Activated CD4-positive, alpha-beta T cell treated with anti-CD3 and anti-CD28 coated beads, Interleukin-2, amount 50 U/mL, for 4 hours (primary cell): ENCODE data around the gene DCD.

Experiments used
- DNase-seq, 2 experiments: peaks; one replicate each; pipeline ENCODE4 v3.0.0-alpha.2; 2020

The DCD gene

DNA sequence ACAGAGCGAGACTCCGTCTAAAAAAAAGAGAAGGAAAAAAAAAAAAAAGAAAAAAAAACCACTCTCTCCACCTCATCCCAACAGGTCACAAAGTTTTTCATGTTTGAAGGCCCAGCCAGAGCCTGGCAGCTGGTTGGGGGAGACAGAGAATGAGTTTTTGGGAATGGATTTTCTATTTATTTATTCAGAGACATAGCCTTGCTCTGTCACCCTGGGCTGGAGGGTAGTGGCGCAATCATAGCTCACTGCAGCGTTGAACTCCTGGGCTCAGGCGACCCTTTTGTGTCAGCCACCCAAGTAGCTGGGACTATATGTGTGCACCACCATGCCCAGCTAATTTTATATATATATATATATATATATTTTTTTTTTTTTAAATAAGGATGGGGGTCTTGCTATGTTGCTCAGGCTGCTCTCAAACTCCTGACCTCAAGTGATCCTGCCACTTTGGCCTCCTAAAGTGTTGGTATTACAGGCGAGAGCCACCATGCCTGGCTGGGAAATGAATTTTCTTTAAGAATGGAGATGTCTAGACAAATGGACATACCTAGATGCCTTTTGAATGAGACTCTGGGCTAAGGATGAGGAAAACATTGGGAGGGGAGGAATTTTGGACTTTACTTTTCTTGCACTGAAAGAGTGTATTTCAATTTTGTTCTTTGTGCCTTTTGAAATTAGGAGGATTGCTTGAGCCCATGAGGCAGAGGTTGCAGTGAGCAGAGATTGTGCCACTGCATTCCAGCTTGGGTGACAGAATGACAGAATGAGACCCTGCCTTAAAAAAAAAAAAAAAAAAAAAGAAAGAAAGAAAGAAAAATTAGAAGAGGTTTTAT lies 42.8 kb downstream of the DCD start:
- DNase-seq, result no peak

DNA sequence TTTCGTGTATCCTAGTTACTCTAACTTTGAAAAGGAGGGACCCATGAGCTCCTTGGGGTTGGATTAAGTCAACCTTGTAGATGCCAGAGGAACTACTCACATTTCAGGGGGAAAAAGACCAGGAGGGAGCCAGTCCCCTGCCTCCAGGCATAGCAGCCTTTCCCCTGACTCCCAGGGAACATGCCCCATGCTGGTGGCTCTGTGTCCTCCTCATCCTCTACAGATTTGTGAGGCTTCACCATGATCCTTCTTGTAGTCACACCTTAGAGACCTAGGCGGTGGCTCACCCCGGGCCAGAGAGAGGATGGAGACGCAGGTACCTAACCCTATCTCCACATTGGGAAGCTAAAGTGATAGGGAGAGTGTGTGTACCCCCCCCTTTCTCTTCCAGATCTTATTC lies 43.7 kb downstream of the DCD start:
- no peak for DNase-seq

DNA sequence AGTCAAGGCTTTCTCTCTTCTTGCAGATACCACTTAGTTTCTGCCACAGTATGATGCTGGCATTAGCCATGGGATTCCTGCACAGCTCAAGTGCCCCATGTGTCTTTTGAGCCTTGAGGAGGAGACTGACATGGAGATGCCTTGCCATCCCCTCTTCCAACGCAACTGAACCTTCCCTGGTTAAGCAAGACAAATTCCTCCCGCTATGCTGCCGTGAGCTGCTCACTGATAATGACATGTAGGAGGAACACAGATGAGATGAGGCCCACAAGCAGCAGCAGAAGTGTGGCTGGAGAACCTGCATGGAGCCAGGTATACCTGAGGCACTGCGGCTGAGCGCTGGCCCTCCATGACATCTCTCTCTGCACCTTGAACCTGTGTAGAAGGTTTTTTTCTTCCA lies 44.3 kb downstream of the DCD start:
- DNase-seq, result no peak

DNA sequence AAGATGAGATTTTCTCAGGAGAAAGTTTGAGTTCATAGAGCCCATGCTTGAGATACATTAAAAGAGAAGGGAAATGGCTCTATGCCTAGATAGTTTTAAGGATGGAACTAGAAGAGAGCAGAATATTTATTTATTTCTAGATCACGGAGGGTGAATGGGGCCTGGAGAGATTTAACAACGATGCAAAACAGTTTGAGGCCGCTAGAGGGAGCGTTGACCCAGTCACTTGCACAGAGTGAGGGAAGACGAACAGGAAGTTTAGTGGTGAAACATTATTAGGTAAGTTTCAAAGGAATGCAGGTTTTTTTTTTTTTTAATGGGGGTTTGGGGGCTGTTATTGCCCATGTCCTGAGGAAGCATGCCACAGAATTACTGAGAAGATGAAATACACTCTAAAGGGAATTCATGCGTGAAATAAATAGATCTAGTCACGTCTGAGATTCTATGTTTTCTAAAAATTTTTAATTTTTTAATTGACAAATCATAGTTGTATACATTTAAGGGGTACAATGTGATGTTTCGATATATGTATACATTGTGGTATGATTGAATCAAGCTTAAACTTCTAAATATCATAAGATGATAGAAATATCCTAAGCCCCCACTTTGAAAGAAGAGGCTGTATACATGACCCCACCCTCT lies 44.9 kb downstream of the DCD start:
- peak; percentile 54 to 57 for DNase-seq

DNA sequence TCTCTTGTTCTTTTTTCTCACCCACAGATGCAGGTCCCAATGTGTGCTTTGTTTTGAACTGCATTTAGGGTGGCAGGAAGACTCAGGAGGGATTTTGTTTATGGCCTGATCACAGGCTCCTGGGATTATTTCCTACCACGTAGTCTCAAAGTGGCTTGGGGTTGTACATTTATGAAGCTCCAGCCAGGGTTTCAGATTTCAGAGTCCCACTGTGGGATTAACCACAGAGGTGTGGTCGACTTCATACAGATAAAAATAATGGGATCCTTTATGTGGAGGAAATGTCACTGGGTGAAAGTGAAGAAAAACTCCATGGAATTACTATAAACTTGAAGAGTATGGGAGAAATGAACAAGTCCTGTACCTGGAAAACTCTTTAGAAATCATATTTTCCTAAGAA lies 45.5 kb downstream of the DCD start:
- DNase-seq, result no peak

DNA sequence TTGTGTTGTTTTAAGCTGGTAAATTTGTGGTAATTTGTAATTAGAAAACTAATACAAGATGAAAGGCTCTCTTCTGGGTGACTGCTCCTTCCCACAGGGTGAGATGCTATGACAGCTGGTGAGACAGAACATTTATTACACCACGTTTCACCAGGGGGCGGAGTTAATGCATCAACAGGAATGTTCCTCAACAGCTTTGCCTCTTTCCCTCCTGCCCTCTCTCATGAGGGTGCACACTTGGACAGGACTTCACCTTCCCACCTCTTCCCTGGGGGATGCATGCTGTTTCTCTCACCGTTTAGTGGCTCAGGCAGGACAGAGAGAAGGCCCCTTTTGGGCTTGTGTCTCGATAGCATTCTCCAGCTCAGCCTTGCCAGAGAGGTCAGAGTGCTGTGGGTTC lies 46.3 kb downstream of the DCD start:
- DNase-seq, result no peak

DNA sequence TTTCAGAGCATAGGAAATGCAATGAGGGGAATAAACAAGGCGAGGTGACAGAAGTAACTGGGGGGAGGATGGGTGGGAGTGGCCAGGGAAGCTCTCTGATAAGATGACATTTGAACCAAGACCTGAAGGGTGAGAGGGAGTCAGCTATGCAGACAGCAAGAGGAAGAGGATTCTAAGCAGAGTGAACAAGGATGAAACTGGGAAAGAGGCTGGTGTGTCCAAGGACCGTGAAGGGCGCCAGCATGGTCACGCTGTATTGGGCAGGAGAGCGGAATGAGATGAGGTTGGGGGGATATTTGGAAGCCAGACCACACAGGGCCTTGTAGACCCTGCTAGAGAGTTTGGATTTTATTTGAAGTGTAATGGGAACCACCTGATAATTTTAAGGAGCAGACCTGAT lies 49.2 kb downstream of the DCD start:
- DNase-seq, result no peak

DNA sequence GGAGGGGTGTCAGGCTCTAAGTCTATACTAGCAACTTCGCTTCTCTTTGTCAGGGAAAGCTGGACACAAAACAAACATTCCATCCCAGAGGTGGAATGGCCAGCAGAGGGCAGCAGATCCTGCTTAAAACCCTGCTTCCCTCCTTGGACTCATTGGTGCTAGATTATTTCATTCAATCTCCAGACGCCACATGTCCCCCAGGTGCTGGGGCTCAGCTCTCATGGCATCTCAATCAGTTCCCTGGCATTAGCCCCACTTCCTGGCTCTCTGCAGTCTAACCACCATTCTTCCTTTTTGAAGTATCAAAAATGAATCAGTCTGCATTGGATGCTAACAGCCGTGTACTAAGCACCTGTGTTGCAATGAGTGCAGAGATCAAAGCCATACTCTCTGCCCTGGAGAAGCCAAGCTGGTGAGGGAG lies 51.6 kb downstream of the DCD start:
- DNase-seq, result peak; percentile 32 to 45

DNA sequence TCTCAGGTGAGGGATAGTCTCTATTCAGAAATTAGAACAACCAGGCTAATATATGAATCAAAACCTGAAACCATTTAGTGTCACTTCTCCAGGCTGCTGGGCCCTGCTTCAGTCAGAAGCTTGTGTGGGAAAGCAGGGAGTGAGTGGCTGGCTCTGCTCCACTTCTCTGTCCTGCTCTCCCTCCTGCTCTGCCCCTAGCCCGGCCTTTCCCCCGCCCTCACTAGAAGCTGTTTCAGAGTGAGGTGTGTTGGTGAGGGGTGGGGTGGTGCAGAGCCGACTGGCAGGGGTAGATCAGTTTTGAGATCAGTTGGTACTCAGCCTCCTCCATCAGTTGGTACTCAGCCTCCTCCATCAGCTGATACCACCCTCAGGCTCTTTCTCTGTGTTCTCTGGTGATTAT lies 52.7 kb downstream of the DCD start:
- DNase-seq, result no peak
